HL-60 (cell line): Measurements from ENCODE around the gene PXDN.
"Not testable (repeated sequence)": the region's sequence is repeated elsewhere in the genome, so short reads cannot be mapped to it uniquely, and the experiment has no call there.

ENCODE experiments used
- DNase-seq, 2 experiments: peaks; one replicate each; pipeline ENCODE4 v3.0.0-alpha.2; 2010 to 2020; ENCODE audit warnings: low read depth in 1 of 2, low spot score in 1 of 2
- H3K27ac ChIP-seq: fragments of 250-450 bp; sonication (Bioruptor Pico); replicated peaks from 2 replicates; pipeline ENCODE4 v1.5.1; 2020; ENCODE audit warnings: mild to moderate bottlenecking, moderate library complexity
- H3K27me3 ChIP-seq: fragments of 250-450 bp; sonication (Bioruptor Pico); 2 replicates; pipeline ENCODE4 v1.5.1; 2021; ENCODE audit warnings: mild to moderate bottlenecking, moderate library complexity; ENCODE audit not compliant: insufficient read depth, poor library complexity, severe bottlenecking
- H3K4me3 ChIP-seq: replicated peaks from 2 replicates; pipeline ENCODE4 v1.5.1; 2011; ENCODE audit warnings: mild to moderate bottlenecking, control low read depth, low read length; ENCODE audit not compliant: insufficient read depth
- GABPA ChIP-seq: IDR thresholded peaks from 2 replicates; pipeline ENCODE4 v1.6.1; 2012; ENCODE audit warnings: low read depth
- POLR2AphosphoS5 ChIP-seq: IDR thresholded peaks from 2 replicates; pipeline ENCODE4 v1.6.1; 2012; ENCODE audit warnings: low read depth
- SPI1 ChIP-seq: IDR thresholded peaks from 2 replicates; pipeline ENCODE4 v1.6.1; 2012; ENCODE audit warnings: low read depth, mild to moderate bottlenecking, borderline replicate concordance
- TF ChIP-seq, protein P1 (sequence below): IDR thresholded peaks from 2 replicates; pipeline ENCODE4 v1.6.1; 2012; ENCODE audit warnings: low read depth; ENCODE audit not compliant: insufficient replicate concordance
- TF ChIP-seq, protein P2 (sequence below): IDR thresholded peaks from one replicate; pipeline ENCODE4 v1.5.1; 2011; ENCODE audit warnings: low read length, control low read depth, inconsistent platforms; ENCODE audit not compliant: insufficient read depth

The PXDN gene

DNA sequence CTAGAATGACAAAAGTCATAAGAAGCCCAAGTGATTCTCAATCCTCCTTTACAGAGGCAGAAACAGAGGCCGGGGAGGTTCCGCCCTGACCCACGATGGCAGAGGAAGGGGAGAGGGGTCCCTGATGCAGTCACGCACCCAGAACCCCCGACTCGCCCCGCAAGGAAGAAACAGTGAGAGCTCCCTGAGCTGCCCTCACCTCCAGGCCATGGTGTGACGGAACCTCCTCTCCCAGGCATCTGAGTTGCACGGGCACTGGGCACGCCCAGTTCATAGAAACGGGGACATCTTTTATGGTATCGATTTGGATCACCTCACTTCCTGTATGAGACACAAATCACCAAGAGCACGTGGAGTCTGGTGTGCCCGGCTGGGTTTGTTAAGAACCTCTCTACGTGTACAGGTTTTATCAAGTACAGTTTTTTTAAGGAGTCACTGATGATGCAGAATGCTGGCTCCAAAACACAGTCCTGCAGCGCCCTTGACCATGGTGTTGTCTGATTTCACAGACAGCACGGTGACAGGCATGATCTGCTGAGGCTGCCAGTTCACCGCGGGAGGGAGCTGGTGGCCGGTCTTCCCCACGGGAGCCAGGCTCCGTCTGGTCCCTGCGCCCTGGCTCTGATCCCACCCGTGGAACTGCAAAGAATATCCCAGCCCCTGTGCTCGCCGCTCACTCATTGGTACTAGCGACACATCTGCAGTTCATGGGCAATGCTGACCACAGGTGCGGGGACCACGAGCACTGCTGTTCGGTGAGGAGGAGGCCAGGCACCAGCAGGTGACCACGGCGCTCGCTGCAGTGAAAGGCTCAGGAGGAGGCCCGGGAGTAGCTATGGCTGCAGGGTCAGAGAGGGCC lies 35.6 kb downstream of the PXDN start:
- DNase-seq, result no peak
- TF ChIP-seq, protein P1, sequence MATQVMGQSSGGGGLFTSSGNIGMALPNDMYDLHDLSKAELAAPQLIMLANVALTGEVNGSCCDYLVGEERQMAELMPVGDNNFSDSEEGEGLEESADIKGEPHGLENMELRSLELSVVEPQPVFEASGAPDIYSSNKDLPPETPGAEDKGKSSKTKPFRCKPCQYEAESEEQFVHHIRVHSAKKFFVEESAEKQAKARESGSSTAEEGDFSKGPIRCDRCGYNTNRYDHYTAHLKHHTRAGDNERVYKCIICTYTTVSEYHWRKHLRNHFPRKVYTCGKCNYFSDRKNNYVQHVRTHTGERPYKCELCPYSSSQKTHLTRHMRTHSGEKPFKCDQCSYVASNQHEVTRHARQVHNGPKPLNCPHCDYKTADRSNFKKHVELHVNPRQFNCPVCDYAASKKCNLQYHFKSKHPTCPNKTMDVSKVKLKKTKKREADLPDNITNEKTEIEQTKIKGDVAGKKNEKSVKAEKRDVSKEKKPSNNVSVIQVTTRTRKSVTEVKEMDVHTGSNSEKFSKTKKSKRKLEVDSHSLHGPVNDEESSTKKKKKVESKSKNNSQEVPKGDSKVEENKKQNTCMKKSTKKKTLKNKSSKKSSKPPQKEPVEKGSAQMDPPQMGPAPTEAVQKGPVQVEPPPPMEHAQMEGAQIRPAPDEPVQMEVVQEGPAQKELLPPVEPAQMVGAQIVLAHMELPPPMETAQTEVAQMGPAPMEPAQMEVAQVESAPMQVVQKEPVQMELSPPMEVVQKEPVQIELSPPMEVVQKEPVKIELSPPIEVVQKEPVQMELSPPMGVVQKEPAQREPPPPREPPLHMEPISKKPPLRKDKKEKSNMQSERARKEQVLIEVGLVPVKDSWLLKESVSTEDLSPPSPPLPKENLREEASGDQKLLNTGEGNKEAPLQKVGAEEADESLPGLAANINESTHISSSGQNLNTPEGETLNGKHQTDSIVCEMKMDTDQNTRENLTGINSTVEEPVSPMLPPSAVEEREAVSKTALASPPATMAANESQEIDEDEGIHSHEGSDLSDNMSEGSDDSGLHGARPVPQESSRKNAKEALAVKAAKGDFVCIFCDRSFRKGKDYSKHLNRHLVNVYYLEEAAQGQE, result no peak
- TF ChIP-seq GABPA, result no peak
- TF ChIP-seq POLR2AphosphoS5, result no peak
- no peak for TF ChIP-seq SPI1
- TF ChIP-seq, protein P2, sequence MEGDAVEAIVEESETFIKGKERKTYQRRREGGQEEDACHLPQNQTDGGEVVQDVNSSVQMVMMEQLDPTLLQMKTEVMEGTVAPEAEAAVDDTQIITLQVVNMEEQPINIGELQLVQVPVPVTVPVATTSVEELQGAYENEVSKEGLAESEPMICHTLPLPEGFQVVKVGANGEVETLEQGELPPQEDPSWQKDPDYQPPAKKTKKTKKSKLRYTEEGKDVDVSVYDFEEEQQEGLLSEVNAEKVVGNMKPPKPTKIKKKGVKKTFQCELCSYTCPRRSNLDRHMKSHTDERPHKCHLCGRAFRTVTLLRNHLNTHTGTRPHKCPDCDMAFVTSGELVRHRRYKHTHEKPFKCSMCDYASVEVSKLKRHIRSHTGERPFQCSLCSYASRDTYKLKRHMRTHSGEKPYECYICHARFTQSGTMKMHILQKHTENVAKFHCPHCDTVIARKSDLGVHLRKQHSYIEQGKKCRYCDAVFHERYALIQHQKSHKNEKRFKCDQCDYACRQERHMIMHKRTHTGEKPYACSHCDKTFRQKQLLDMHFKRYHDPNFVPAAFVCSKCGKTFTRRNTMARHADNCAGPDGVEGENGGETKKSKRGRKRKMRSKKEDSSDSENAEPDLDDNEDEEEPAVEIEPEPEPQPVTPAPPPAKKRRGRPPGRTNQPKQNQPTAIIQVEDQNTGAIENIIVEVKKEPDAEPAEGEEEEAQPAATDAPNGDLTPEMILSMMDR, result no peak
- no peak overlapping the region for H3K4me3 ChIP-seq
- no peaks in the 10 kb centered on the region for H3K27me3 ChIP-seq
- no peak overlapping the region for H3K27ac ChIP-seq

DNA sequence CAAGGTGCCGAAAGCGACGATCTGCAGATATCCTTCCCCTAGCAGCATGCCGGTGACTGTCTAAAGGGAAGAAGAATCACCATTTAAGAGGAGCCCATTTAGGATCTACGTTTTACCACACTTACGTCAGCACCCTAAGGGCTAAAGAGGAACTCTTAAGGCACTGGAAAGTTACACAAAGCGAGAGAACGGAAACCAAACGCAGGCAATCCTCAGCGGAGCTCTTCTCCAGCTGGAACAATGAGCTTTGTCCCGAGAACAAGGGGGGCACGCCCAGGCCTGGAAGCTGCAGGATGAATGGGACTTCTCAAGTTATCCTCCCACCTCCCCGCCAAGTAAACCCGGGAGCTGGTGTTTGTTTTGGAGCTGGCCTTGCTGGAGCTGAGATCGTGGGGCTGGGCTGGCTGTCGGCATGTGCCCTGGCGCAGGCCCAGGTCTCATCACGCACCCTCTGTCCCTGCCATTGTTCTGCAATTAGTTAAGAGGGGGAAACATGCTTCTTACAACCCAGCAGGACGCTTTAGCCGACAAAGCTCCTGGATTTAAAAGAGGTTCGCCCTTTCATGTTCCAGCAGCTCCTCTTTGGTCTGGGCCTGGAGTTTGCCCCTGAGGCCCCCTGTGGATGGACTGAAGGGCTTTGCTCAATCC lies 36.4 kb downstream of the PXDN start:
- peak in 1 of 2 experiments; percentile 39 for DNase-seq
- TF ChIP-seq SPI1 (peak; percentile 63), POLR2AphosphoS5 (no peak), GABPA (no peak)
- TF ChIP-seq, protein P2, result no peak
- Histone ChIP-seq H3K4me3 (no peak overlapping the region), H3K27me3 (no peaks in the 10 kb centered on the region), H3K27ac (no peak overlapping the region)

DNA sequence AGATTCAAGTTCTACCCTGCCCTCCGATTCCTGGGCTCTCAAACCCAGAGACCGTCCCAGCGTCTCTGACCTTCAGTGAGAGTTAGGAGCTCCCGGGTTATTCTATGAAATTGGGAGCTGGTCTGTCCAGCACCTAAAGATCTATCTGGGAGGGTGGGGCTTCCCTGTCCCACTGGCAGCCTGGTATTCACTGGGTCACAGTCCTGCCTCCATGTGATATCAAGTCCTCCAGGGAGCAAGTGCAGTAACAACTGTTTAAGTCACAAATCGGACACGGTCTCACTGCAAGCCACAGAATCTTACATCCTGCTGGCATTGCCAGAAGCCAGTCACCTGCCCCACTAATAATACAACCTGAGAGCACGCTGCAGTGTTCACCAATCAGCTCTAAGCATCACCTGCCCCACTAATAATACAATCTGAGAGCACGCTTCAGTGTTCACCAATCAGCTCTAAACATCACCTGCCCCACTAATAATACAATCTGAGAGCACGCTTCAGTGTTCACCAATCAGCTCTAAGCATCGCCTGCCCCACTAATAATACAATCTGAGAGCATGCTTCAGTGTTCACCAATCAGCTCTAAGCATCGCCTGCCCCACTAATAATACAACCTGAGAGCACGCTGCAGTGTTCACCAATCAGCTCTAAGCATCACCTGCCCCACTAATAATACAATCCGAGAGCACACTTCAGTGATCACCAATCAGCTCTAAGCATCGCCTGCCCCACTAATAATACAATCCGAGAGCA lies 38.0 kb downstream of the PXDN start:
- not testable (repeated sequence) for H3K27me3 ChIP-seq, H3K27ac ChIP-seq, DNase-seq, H3K4me3 ChIP-seq

DNA sequence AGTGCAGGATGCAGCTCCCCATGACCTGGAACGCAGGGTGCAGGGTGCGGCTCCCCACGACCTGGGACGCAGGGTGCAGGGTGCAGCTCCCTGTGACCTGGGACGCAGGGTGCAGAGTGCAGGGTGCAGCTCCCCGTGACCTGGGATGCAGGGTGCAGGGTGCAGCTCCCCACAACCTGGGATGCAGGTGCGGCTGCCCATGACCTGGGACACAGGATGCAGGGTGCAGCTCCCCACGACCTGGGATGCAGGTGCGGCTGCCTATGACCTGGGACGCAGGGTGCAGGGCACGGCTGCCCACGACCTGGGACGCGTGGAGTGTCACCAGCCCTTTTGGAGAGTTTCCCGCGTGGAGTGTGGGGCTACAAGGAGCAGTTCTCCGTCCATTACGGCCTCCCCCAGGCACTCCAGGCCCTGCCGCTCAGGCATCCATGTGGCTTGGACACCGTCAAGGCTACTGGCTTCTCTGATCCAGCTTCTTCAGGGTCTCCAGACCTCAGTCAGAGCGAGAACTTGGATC lies 38.7 kb downstream of the PXDN start:
- H3K4me3 ChIP-seq, result no peak overlapping the region
- no peak overlapping the region for H3K27ac ChIP-seq
- DNase-seq, result no peak
- no peaks in the 10 kb centered on the region for H3K27me3 ChIP-seq
- TF ChIP-seq, protein P1, result no peak
- no peak for TF ChIP-seq SPI1
- TF ChIP-seq GABPA, result no peak
- TF ChIP-seq, protein P2, result no peak
- no peak for TF ChIP-seq POLR2AphosphoS5
